Glutamatergic neuron (in vitro differentiated cells): Measurements from ENCODE around the gene MXRA8. TPM values are rescaled to one million over a fixed set of nuclear protein-coding genes. Genes with fewer than 3 reads are reported as not detected.
A peak's percentile ranks its signal among the peaks of the same experiment; 100 is the strongest.

ENCODE experiments used
- DNase-seq: peaks from one replicate; pipeline ENCODE4 v3.0.0; 2022
- H3K27ac Mint-ChIP-seq: one replicate; pipeline ENCODE4 v1.8.0; 2020; ENCODE audit warnings: mild to moderate bottlenecking, mixed read lengths, inconsistent platforms; ENCODE audit not compliant: unreplicated experiment
- H3K27me3 Mint-ChIP-seq: one replicate; pipeline ENCODE4 v1.8.0; 2020; ENCODE audit warnings: mild to moderate bottlenecking, moderate library complexity, mixed read lengths, inconsistent platforms; ENCODE audit not compliant: unreplicated experiment
- H3K36me3 Mint-ChIP-seq: one replicate; pipeline ENCODE4 v1.8.0; 2020; ENCODE audit warnings: mild to moderate bottlenecking, mixed read lengths, inconsistent platforms; ENCODE audit not compliant: unreplicated experiment
- H3K4me1 Mint-ChIP-seq: one replicate; pipeline ENCODE4 v1.8.0; 2020; ENCODE audit warnings: mild to moderate bottlenecking, low read depth, mixed read lengths, inconsistent platforms; ENCODE audit not compliant: unreplicated experiment
- H3K4me3 Mint-ChIP-seq: one replicate; pipeline ENCODE4 v1.8.0; 2020; ENCODE audit warnings: mild to moderate bottlenecking, mixed read lengths, inconsistent platforms; ENCODE audit not compliant: unreplicated experiment
- H3K9me3 Mint-ChIP-seq: one replicate; pipeline ENCODE4 v1.8.0; 2020; ENCODE audit warnings: mild to moderate bottlenecking, moderate library complexity, mixed read lengths, inconsistent platforms; ENCODE audit not compliant: unreplicated experiment
- CTCF ChIP-seq: fragments of 200-600 bp; sonication (generic); IDR thresholded peaks from one replicate; pipeline ENCODE4 v1.5.0; 2021; ENCODE audit not compliant: partially characterized antibody, unreplicated experiment
- total RNA-seq: library from RNA; stranded (reverse); fragmentation: NEBNext Ultra II Directional; extraction: Animal tissue kit (Norgen Biotek cat#: 25700); gene quantifications from one replicate; pipeline ENCODE4 v1.2.1, GENCODE V29; 2021; ENCODE audit not compliant: unreplicated experiment

The MXRA8 gene
- total RNA-seq, 1 donor from 2014 or later: 7.7 TPM

- DNase-seq: no peak
- TF ChIP-seq CTCF: no peak
- Mint-ChIP-seq H3K9me3 (peaks cover 26% of the 10 kb centered on the region), H3K4me1 (peaks cover 8% of the 10 kb centered on the region), H3K36me3 (no peaks in the 10 kb centered on the region), H3K27me3 (peaks cover 3% of the 10 kb centered on the region), H3K4me3 (peak overlapping the region; percentile 93), H3K27ac (peak overlapping the region; percentile 75)
These were observed 41.7 kb upstream of the MXRA8 start for GRCh38 chr1:1399872-1400575.

GRCh38 chr1:1399187-1399871 lies 41.0 kb upstream of the MXRA8 start, which contains the start of gene CCNL2:
TSS of gene CCNL2 (minus strand) at chr1:1399335. CDS start at chr1:1399306, 29 bp downstream.
- Mint-ChIP-seq H3K27ac (peak within 1 kb of the TSS; percentile 93), H3K4me3 (peak within 1 kb of the TSS; percentile 98), H3K9me3 (peaks cover 23% of the 10 kb centered on the region), H3K36me3 (no peaks in the 10 kb centered on the region), H3K4me1 (peaks cover 10% of the 10 kb centered on the region), H3K27me3 (no peaks in the 10 kb centered on the region)
- DNase-seq: peak; percentile 100
- TF ChIP-seq CTCF: peak; percentile 59

- Mint-ChIP-seq H3K4me3 (peak overlapping the region; percentile 98), H3K27ac (peak overlapping the region; percentile 93), H3K36me3 (no peaks in the 10 kb centered on the region), H3K27me3 (no peaks in the 10 kb centered on the region), H3K9me3 (peaks cover 22% of the 10 kb centered on the region), H3K4me1 (peaks cover 10% of the 10 kb centered on the region)
- no peak for TF ChIP-seq CTCF
- no peak for DNase-seq
These were observed 40.4 kb upstream of the MXRA8 start for GRCh38 chr1:1398677-1399186.

GRCh38 chr1:1397839-1398523 lies 39.6 kb upstream of the MXRA8 start:
- Mint-ChIP-seq H3K9me3 (peaks cover 17% of the 10 kb centered on the region), H3K27ac (peak overlapping the region; percentile 93), H3K4me1 (peaks cover 10% of the 10 kb centered on the region), H3K27me3 (no peaks in the 10 kb centered on the region), H3K4me3 (peak overlapping the region; percentile 98), H3K36me3 (no peaks in the 10 kb centered on the region)
- DNase-seq: no peak
- TF ChIP-seq CTCF: no peak
